Measurements from ENCODE around the gene RING1. TPM values are rescaled to one million over a fixed set of nuclear protein-coding genes. Genes with fewer than 3 reads are reported as not detected.

The RING1 gene
- total RNA-seq, 2 donors from 2014 or later, result 13.2 to 17.3 TPM

- TF ChIP-seq CTCF (IDR thresholded peaks at IDR 0.05), result no peak
- H3K36me3 ChIP-seq, result no peaks in the 10 kb centered on the region
- H3K27ac ChIP-seq, result no peak overlapping the region
- no peaks in the 10 kb centered on the region for H3K9me3 ChIP-seq
- H3K4me1 ChIP-seq (ENCODE audit: control insufficient read depth in 1 of 2, low read depth in 2 of 2), result no peaks in the 10 kb centered on the region
- no peaks in the 10 kb centered on the region for H3K27me3 ChIP-seq (replicated peaks; ENCODE audit: insufficient read depth)
- DNase-seq (ENCODE audit: low spot score) (no peak), ATAC-seq (ENCODE audit: insufficient number of reproducible peaks, low FRiP score, low read depth) (no peak)
- no peak overlapping the region for H3K4me3 ChIP-seq
Observed at GRCh38 chr6:33173535-33174180, 34.6 kb upstream of the RING1 start.

GRCh38 chr6:33174784-33175183, 33.5 kb upstream of the RING1 start:
- DNase-seq (ENCODE audit: low spot score) (no peak), ATAC-seq (ENCODE audit: insufficient number of reproducible peaks, low FRiP score, low read depth) (no peak)
- no peaks in the 10 kb centered on the region for H3K36me3 ChIP-seq
- no peaks in the 10 kb centered on the region for H3K27me3 ChIP-seq (replicated peaks; ENCODE audit: insufficient read depth)
- no peaks in the 10 kb centered on the region for H3K9me3 ChIP-seq
- no peak overlapping the region for H3K27ac ChIP-seq
- TF ChIP-seq CTCF (IDR thresholded peaks at IDR 0.05), result no peak
- no peaks in the 10 kb centered on the region for H3K4me1 ChIP-seq (ENCODE audit: control insufficient read depth in 1 of 2, low read depth in 2 of 2)
- no peak overlapping the region for H3K4me3 ChIP-seq

GRCh38 chr6:33175436-33176069, 32.7 kb upstream of the RING1 start:
- DNase-seq (ENCODE audit: low spot score) (no peak), ATAC-seq (ENCODE audit: insufficient number of reproducible peaks, low FRiP score, low read depth) (no peak)
- H3K9me3 ChIP-seq, result no peaks in the 10 kb centered on the region
- H3K27me3 ChIP-seq (replicated peaks; ENCODE audit: insufficient read depth), result no peaks in the 10 kb centered on the region
- no peak overlapping the region for H3K27ac ChIP-seq
- H3K4me3 ChIP-seq, result no peak overlapping the region
- no peaks in the 10 kb centered on the region for H3K36me3 ChIP-seq
- TF ChIP-seq CTCF (IDR thresholded peaks at IDR 0.05), result no peak
- H3K4me1 ChIP-seq (ENCODE audit: control insufficient read depth in 1 of 2, low read depth in 2 of 2), result no peaks in the 10 kb centered on the region

GRCh38 chr6:33176906-33177305, 31.4 kb upstream of the RING1 start:
- no peaks in the 10 kb centered on the region for H3K27me3 ChIP-seq (replicated peaks; ENCODE audit: insufficient read depth)
- no peak for TF ChIP-seq CTCF (IDR thresholded peaks at IDR 0.05)
- no peaks in the 10 kb centered on the region for H3K36me3 ChIP-seq
- DNase-seq (ENCODE audit: low spot score), result no peak
- no peak for ATAC-seq (ENCODE audit: insufficient number of reproducible peaks, low FRiP score, low read depth)
- no peaks in the 10 kb centered on the region for H3K4me1 ChIP-seq (ENCODE audit: control insufficient read depth in 1 of 2, low read depth in 2 of 2)
- H3K9me3 ChIP-seq, result no peaks in the 10 kb centered on the region
- no peak overlapping the region for H3K4me3 ChIP-seq
- H3K27ac ChIP-seq, result no peak overlapping the region

GRCh38 chr6:33177552-33178446, 30.5 kb upstream of the RING1 start:
- no peaks in the 10 kb centered on the region for H3K9me3 ChIP-seq
- H3K27ac ChIP-seq, result no peak overlapping the region
- H3K4me3 ChIP-seq, result no peak overlapping the region
- ATAC-seq (ENCODE audit: insufficient number of reproducible peaks, low FRiP score, low read depth) (no peak), DNase-seq (ENCODE audit: low spot score) (no peak)
- H3K36me3 ChIP-seq, result no peaks in the 10 kb centered on the region
- TF ChIP-seq CTCF (IDR thresholded peaks at IDR 0.05), result no peak
- no peaks in the 10 kb centered on the region for H3K4me1 ChIP-seq (ENCODE audit: control insufficient read depth in 1 of 2, low read depth in 2 of 2)
- H3K27me3 ChIP-seq (replicated peaks; ENCODE audit: insufficient read depth), result no peaks in the 10 kb centered on the region
